ENCODE results near the gene UBTF. TPM values are rescaled to one million over a fixed set of nuclear protein-coding genes. Genes with fewer than 3 reads are reported as not detected.

Gene UBTF
- total RNA-seq, 1 donor from 2014 or later, result 97.6 TPM

DNA sequence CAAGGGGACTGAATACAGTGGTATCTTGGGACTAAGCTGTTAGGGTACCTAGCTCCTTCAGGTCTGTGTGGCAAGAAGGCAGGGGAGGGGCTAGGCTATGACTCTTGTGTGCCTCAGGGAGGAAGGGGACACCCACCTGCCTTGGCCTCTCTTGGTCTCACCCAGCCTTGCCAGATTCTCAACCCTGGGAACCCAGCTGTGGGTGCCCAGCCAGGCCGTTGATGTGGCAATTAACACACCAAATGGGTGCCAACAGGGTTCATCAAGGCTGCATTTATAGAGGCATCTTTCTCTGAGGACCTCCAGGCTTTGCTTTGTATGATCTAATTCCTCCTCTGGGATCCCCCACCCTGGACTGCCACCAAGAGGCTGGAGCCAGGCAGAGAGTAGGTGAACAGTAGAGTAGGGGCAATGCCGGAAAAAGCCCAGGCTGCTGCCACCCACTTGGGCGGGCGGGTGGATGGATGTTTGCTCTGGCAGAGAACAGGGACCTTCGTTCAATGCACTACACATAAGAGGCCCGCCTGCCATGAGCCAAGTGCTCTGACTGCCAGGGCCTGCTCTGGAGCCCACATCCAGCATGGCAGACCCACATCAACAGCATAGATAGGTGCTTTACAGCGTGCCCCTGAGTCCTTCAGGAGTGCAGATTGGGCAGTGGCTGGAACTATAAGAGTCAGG, 52.2 kb downstream of the UBTF start:
- TF ChIP-seq, protein P1, sequence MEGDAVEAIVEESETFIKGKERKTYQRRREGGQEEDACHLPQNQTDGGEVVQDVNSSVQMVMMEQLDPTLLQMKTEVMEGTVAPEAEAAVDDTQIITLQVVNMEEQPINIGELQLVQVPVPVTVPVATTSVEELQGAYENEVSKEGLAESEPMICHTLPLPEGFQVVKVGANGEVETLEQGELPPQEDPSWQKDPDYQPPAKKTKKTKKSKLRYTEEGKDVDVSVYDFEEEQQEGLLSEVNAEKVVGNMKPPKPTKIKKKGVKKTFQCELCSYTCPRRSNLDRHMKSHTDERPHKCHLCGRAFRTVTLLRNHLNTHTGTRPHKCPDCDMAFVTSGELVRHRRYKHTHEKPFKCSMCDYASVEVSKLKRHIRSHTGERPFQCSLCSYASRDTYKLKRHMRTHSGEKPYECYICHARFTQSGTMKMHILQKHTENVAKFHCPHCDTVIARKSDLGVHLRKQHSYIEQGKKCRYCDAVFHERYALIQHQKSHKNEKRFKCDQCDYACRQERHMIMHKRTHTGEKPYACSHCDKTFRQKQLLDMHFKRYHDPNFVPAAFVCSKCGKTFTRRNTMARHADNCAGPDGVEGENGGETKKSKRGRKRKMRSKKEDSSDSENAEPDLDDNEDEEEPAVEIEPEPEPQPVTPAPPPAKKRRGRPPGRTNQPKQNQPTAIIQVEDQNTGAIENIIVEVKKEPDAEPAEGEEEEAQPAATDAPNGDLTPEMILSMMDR (IDR thresholded peaks at IDR 0.05; ENCODE audit: partially characterized antibody, unreplicated experiment), result no peak
- Mint-ChIP-seq H3K27me3 (ENCODE audit: unreplicated experiment) (no peaks in the 10 kb centered on the region), H3K4me3 (ENCODE audit: unreplicated experiment) (no peak overlapping the region), H3K4me1 (ENCODE audit: low read depth, unreplicated experiment) (peaks cover 7% of the 10 kb centered on the region), H3K27ac (ENCODE audit: unreplicated experiment) (no peak overlapping the region), H3K9me3 (ENCODE audit: unreplicated experiment) (no peaks in the 10 kb centered on the region), H3K36me3 (ENCODE audit: unreplicated experiment) (no peaks in the 10 kb centered on the region)
- no peak for DNase-seq

DNA sequence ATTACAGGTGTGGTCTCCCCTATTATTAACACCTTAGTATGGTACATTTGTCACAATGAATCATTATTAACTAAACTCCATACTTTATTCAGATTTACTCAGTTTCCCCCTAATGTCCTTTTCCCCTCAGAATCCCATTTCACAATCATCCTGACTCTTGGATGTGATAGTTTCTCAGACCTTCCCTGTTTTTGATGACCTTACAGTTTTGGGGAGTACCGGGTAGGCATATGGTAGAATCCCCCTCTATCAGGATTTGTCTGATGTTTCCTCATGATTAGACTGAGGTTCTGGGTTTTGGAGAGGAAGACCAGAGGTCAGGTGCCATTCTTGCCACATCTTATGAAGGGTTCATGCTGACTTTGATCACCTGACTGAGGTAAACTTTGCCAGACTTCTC, 55.0 kb downstream of the UBTF start:
- TF ChIP-seq, protein P1 (IDR thresholded peaks at IDR 0.05; ENCODE audit: partially characterized antibody, unreplicated experiment), result no peak
- Mint-ChIP-seq H3K4me3 (ENCODE audit: unreplicated experiment) (no peak overlapping the region), H3K9me3 (ENCODE audit: unreplicated experiment) (no peaks in the 10 kb centered on the region), H3K4me1 (ENCODE audit: low read depth, unreplicated experiment) (peaks cover 3% of the 10 kb centered on the region), H3K36me3 (ENCODE audit: unreplicated experiment) (no peaks in the 10 kb centered on the region), H3K27ac (ENCODE audit: unreplicated experiment) (no peak overlapping the region), H3K27me3 (ENCODE audit: unreplicated experiment) (no peaks in the 10 kb centered on the region)
- DNase-seq, result no peak

DNA sequence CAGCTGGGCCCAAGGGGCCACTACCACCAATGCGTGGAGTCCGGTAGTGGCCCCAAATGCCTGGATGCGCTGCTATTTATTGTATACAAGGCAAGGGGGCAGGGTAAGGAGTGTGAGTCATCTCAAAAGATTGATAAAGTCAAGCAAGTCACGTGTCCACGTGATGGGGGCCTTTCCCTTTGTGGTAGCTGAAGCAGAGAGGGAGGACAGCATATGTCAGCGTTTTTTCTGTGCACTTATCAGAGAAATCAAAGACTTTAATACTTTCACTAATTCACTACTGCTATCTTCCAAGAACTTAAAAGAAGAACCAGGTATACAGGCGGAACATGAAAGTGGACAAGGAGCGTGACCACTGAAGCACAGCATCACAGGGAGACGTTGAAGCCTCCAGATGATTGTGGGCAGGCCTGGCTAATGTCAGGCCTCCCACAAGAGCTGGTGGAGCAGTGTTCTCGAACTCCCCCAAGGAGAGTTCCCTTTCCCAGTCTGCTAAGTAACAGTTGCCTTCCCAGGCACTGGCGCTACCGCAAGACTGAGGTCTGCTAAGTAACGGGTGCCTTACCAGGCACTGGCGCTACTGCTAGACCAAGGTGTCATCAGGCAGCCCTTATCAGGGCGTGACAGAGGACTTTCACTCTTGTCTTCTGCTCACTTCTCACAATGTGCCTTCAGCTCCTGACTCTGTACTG, 59.8 kb downstream of the UBTF start:
- no peaks in the 10 kb centered on the region for H3K4me1 Mint-ChIP-seq (ENCODE audit: low read depth, unreplicated experiment)
- no peaks in the 10 kb centered on the region for H3K9me3 Mint-ChIP-seq (ENCODE audit: unreplicated experiment)
- DNase-seq, result no peak
- no peaks in the 10 kb centered on the region for H3K36me3 Mint-ChIP-seq (ENCODE audit: unreplicated experiment)
- H3K27me3 Mint-ChIP-seq (ENCODE audit: unreplicated experiment), result peaks cover 2% of the 10 kb centered on the region
- H3K4me3 Mint-ChIP-seq (ENCODE audit: unreplicated experiment), result no peak overlapping the region
- TF ChIP-seq, protein P1 (IDR thresholded peaks at IDR 0.05; ENCODE audit: partially characterized antibody, unreplicated experiment), result no peak
- no peak overlapping the region for H3K27ac Mint-ChIP-seq (ENCODE audit: unreplicated experiment)

DNA sequence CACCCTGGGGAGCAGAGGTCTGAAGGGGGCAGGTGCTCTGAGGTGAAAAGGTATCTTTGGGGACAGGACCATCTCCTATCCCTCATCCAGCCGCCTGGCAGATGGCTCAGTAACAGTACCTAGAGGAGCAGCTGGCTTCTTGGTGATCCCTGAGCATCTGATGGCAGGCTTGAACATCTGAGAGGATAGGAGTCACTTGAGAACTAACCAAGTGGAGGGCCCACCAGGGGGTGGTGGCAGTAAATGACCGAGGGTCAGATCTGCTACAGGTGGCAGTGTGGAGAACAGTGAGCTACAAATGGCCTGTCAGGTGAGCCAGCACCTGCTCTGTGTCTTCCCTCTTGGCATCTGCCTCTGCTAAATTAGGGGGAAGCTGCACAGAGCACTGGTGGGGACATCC, 64.0 kb downstream of the UBTF start:
- DNase-seq, result no peak
- TF ChIP-seq, protein P1 (IDR thresholded peaks at IDR 0.05; ENCODE audit: partially characterized antibody, unreplicated experiment), result no peak
- no peak overlapping the region for H3K4me3 Mint-ChIP-seq (ENCODE audit: unreplicated experiment)
- no peaks in the 10 kb centered on the region for H3K4me1 Mint-ChIP-seq (ENCODE audit: low read depth, unreplicated experiment)
- H3K27me3 Mint-ChIP-seq (ENCODE audit: unreplicated experiment), result peaks cover 2% of the 10 kb centered on the region
- H3K36me3 Mint-ChIP-seq (ENCODE audit: unreplicated experiment), result no peaks in the 10 kb centered on the region
- H3K27ac Mint-ChIP-seq (ENCODE audit: unreplicated experiment), result no peak overlapping the region
- H3K9me3 Mint-ChIP-seq (ENCODE audit: unreplicated experiment), result no peaks in the 10 kb centered on the region

Small RNA genes within 50 kb of the gene (microRNA-seq; reads per million reads assigned to microRNA genes)
- 3.4 reads per million, percentile 25 among the genes with 10 or more reads in this experiment for gene MIR6782 (ENCODE audit: unreplicated experiment)

Other genes with a start within 250 kb of the UBTF start
- 0.49 TPM for gene NAGS, start 215.1 kb downstream of the UBTF start, total RNA-seq (ENCODE audit: unreplicated experiment)
- gene TMEM101, start 204.7 kb downstream of the UBTF start, total RNA-seq (ENCODE audit: unreplicated experiment), result 22.6 TPM
- 57.9 TPM for gene LSM12, start 153.0 kb downstream of the UBTF start, total RNA-seq (ENCODE audit: unreplicated experiment)
- gene G6PC3, start 148.9 kb downstream of the UBTF start, total RNA-seq (ENCODE audit: unreplicated experiment), result 51.2 TPM
- 185 TPM for gene HDAC5, start 96.0 kb downstream of the UBTF start, total RNA-seq (ENCODE audit: unreplicated experiment)
- 3.2 TPM for gene HROB, start 77.7 kb downstream of the UBTF start, total RNA-seq (ENCODE audit: unreplicated experiment)
- not detected for gene ASB16, start 49.0 kb downstream of the UBTF start, total RNA-seq (ENCODE audit: unreplicated experiment)
- 52.1 TPM for gene TMUB2, start 32.7 kb downstream of the UBTF start, total RNA-seq (ENCODE audit: unreplicated experiment)
- 146 TPM for gene ATXN7L3, start 19.8 kb downstream of the UBTF start, total RNA-seq (ENCODE audit: unreplicated experiment)
- not detected for gene SLC4A1, start 48.5 kb upstream of the UBTF start, total RNA-seq (ENCODE audit: unreplicated experiment)
- 282 TPM for gene RUNDC3A, start 88.9 kb upstream of the UBTF start, total RNA-seq (ENCODE audit: unreplicated experiment)
- gene SLC25A39, start 105.1 kb upstream of the UBTF start, total RNA-seq (ENCODE audit: unreplicated experiment), result 104 TPM
- gene GRN, start 125.6 kb upstream of the UBTF start, total RNA-seq (ENCODE audit: unreplicated experiment), result 88.7 TPM
- 81.3 TPM for gene FAM171A2, start 144.2 kb upstream of the UBTF start, total RNA-seq (ENCODE audit: unreplicated experiment)
- gene ITGA2B, start 170.0 kb upstream of the UBTF start, total RNA-seq (ENCODE audit: unreplicated experiment), result 7.1 TPM